Limb (tissue), 2 donors: ENCODE data around the gene RPS17.
"Not testable (repeated sequence)": the region's sequence is repeated elsewhere in the genome, so short reads cannot be mapped to it uniquely, and the experiment has no call there.

ENCODE experiments used
- DNase-seq, 2 donors: peaks; one replicate each; pipeline ENCODE4 v3.0.0-alpha.2; 2016; ENCODE audit errors: extremely low spot score in 2 of 2

The RPS17 gene

DNA sequence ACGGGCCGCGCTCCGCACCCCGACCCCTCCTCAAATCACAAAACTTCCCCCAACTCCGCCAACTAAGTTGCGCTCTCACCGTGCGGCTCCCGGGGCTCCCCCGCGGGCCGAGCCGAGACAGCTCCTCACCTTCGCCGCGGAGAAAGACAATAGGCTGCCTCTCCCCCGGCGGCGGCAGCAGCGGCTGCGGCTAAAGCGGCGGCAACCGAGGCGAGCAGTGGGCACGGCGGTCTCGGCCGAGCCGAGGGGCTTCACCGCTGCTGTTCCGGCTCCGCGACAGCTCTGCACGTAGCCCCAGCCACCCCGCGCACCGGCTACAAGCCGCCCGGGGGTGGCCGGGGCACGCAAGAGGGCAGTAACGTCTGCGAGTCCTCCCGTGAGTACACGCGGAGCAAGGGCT, 26.7 kb downstream of the RPS17 start:
- DNase-seq, result not testable (repeated sequence)

DNA sequence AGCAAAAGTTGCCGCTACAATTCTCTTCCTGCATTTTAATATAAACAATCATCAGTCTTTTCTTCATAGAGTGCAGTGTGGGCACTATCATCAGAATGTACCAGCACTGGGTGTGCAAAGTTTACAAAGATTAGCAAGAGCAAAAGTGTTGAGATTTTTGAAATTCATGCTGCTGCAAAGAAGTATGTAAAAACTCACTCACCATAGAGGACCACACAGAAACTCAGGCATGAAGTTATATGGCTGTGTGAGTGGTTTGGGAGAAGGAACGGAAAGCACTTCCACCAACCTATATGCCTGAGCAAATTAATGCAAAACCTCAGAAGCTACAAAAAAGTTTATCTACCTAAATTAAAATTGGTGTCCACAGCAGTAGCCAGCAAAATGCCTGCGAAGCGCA, 32.6 kb downstream of the RPS17 start:
- DNase-seq, result not testable (repeated sequence)

DNA sequence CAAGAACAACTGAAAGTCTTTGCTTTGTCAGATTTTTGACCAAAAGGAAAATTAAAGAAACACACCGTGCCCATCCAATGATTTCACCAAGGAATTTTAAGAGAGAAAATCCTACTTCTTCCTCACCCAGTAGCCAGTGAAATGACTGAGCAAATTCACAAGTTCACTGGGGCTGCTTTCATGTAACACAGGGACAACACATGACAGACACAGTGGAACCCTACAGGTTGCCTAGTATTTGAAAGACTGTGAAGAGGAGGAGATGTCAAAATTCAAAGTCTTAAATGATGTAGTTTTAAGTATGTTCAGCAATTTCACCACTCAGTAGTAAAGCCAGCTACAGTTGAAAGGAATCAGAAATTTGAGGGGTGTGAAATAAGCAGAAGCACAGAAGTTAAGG, 33.2 kb downstream of the RPS17 start:
- not testable (repeated sequence) for DNase-seq

DNA sequence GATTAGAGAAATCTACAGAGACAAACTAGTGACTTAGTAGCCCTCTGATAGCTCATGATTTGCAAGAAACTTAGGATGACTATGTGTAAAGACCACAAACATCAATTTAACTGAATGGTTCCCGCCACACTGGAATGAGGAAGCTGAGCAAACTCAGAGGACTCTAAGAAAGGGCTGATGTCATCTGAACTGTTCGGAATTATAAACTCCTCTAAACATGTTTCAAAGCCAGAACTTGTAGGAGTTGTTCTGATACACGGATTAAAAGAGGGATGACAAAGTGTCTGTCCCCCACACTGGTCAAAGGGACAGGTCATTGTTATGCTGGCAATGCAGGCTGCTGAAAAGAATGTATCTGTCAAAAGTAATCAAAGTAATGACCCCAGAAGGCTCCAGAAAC, 34.4 kb downstream of the RPS17 start:
- not testable (repeated sequence) for DNase-seq

DNA sequence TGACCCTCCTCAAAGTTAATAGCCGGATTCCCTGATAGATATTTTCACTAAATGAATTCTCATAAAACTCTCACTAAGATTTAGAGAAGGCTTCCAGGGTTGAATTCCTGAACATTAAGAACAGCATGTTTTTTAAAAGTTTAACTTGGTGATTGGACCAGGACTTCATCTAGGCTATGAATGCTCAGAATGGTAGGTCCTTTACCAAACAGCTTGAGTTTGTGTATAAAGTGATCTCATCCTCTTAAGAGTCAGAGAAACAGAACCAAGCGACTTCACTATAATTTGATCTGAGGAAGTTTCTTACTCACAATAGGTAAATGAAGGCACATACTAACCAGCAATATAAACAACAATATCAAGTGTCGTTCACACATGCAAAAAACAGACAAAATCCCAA, 36.2 kb downstream of the RPS17 start:
- DNase-seq, result not testable (repeated sequence)

DNA sequence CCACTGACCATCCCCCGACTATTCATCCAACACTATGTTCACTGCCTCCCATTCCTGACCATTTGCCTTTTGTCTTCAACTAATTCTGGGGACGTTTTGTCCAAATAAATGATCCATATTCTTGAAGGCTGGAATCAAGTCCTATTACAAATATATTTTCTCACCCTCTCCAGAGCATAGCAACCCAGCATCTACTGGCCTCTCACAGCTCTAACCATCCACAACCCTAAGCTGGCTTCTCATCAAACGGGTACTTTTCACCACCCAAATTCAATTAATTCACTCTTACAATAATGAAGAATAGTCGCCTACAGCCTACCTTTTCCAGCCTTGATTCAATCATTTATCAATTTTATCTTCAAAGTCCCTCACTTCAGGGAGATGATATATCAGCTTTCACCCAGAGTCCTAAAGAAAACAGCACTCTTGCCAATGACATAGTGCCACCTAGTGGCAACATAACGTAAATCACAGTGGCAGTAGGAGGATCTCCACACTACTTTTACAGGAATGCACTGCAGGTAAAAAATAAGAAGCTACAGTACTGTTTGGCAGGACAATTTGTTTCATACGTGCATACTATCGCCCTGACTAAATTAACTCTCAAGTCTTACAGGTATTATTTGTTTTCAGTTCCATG, 37.4 kb downstream of the RPS17 start:
- DNase-seq, result not testable (repeated sequence)

DNA sequence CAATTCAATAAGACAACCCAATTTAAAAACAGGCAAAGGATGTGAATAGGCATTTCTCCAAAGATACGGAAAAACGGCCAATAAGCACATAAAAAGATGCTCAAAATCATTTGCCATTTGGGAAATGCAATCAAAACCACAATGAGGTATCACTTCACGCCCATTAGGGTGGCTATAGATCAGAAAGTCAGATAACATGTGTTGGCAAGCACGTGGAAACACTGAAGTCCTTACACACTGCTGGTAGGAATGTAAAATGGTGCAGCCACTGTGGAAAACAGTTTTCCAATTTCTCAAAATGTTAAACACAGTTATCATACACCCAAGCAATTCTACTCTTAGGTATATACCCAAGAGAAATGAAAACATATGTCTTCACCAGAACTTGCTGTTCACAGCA, 39.5 kb downstream of the RPS17 start:
- not testable (repeated sequence) for DNase-seq

DNA sequence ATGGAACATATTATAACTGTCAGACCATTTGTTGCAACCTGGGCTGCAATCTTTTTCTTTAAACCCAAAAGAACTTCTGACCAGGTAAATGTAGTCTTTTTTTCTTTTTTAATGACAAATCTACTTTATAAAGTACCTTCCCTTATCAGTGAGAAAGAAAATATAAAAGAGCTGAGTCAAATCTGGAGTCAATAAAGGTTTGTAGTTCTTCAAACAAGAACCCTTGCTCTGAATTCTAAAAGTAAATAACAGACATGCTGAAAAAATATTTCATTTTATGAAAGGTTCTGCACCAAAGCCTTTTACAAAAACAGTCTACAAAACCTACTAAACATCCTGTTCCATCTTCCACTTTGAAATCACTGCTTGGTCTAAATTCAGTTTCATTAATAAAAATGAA, 42.3 kb downstream of the RPS17 start:
- not testable (repeated sequence) for DNase-seq

DNA sequence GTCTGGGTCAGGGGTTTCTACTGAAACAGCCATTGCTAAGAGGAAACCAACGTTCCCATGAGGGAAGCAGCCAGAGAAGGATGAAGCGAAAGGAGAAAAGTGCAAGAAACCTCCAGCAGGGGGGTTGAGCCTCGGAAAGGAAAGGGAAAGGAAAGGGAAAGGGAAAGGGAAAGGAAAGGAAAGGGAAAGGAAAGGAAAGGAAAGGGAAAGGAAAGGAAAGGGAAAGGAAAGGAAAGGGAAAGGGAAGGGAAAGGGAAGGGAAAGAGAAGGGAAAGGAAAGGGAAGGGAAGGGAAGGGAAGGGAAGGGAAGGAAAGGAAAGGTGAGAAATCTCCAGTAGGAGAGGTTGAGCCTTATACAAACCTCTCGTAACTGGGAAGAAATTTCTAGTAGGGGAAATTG, 52.0 kb downstream of the RPS17 start:
- DNase-seq, result not testable (repeated sequence)

DNA sequence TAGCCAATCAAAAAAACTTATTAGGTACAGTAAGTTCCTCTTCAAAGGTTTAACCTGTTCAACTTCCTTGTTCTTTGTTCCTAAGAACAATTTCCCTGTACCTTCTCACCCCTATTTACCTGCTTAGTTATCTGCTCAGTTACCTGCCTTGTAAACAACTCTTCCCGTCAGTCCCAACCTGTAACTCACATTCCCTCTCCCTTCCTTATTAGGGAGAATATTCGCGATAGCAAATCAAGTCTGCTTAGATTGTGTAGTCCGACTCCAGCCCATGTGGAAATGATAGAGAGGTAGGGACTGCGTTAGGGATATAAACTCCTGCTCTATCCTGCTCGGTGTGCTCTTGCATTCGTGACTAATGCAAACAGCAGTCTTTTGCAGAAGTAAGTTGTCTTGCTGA, 53.2 kb downstream of the RPS17 start:
- DNase-seq, result not testable (repeated sequence)
